ENCODE measurements around the gene UROC1.

Gene UROC1

GRCh38 chr3:126478581-126479310 lies 38.8 kb downstream of the UROC1 start:
- DNase-seq (ENCODE audit: low spot score): no peak

- DNase-seq (ENCODE audit: low spot score): no peak
Observed at GRCh38 chr3:126477061-126477380, 40.6 kb downstream of the UROC1 start.

GRCh38 chr3:126476166-126477060 lies 41.2 kb downstream of the UROC1 start:
- DNase-seq (ENCODE audit: low spot score): peak; percentile 75

- DNase-seq (ENCODE audit: low spot score): peak; percentile 90
Observed at GRCh38 chr3:126475413-126476114, 42.0 kb downstream of the UROC1 start, which contains the start of gene ZXDC. Gene ZXDC (minus strand): TSS chr3:126475891. CDS start chr3:126475865, 26 bp downstream.

- no peak for DNase-seq (ENCODE audit: low spot score)
Observed at GRCh38 chr3:126474498-126475412, 42.8 kb downstream of the UROC1 start.

GRCh38 chr3:126473292-126474168 lies 44.0 kb downstream of the UROC1 start:
- no peak for DNase-seq (ENCODE audit: low spot score)

GRCh38 chr3:126472277-126473006 lies 45.1 kb downstream of the UROC1 start:
- peak; percentile 47 for DNase-seq (ENCODE audit: low spot score)

- no peak for DNase-seq (ENCODE audit: low spot score)
Observed at GRCh38 chr3:126469479-126469878, 48.1 kb downstream of the UROC1 start.

- no peak for DNase-seq (ENCODE audit: low spot score)
Observed at GRCh38 chr3:126468028-126468891, 49.3 kb downstream of the UROC1 start.

GRCh38 chr3:126467611-126467955 lies 50.0 kb downstream of the UROC1 start:
- DNase-seq (ENCODE audit: low spot score): no peak

- DNase-seq (ENCODE audit: low spot score): no peak
Observed at GRCh38 chr3:126466886-126467610, 50.5 kb downstream of the UROC1 start.

- no peak for DNase-seq (ENCODE audit: low spot score)
Observed at GRCh38 chr3:126465928-126466544, 51.5 kb downstream of the UROC1 start.

GRCh38 chr3:126464997-126465396 lies 52.6 kb downstream of the UROC1 start:
- no peak for DNase-seq (ENCODE audit: low spot score)

- DNase-seq (ENCODE audit: low spot score): no peak
Observed at GRCh38 chr3:126464494-126464893, 53.1 kb downstream of the UROC1 start.

- no peak for DNase-seq (ENCODE audit: low spot score)
Observed at GRCh38 chr3:126464093-126464492, 53.5 kb downstream of the UROC1 start.

GRCh38 chr3:126463521-126463920 lies 54.1 kb downstream of the UROC1 start:
- DNase-seq (ENCODE audit: low spot score): no peak

- no peak for DNase-seq (ENCODE audit: low spot score)
Observed at GRCh38 chr3:126461450-126462070, 56.0 kb downstream of the UROC1 start.
